HuH-7 (cell line): ENCODE data around the gene KIF1A.

Experiments
- DNase-seq: peaks from one replicate; pipeline ENCODE4 v3.0.0; 2011; ENCODE audit warnings: low spot score

KIF1A gene

DNA sequence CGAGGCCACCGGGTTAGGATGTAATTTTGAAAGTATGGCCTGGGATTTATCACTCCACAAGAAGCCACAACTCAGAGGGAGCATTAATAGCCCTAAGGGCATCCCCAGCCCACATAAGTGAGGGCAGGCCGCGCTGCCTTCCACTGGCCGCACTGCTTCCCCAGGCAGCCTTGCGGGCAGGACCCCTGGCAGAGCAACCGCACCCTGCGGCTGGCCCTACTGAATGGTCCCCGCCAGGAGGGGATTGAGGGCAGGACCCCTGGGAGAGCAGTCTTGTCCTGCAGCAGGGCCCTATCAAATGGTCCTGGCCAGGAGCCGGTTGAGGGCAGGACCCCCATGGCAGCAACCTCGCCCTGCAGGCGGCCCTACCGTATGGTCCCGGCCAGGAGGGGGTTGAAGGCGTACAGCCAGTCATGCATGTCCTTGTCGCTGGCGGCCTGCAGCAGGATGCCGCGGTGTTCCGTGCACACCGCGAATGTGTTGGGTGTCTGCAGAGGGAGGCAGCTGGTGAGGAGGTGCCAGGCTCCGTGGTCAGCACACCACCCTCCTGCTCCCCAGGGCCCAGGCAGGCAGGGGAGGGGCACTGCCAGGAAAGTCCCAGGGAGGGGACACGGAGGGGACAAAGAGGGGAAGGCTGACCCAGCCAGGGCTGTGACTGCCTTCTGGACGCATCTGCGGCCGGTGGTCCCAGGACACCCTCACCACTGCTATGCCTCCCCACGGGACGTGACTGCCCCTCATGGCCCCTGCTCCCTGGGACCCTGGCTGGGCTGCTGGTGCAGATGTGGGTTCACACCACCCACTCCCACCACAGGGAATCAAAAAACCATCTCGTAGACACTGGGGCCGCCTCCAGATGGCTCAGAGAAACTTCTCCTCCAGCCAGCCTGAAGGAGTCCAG is 102.1 kb downstream of the KIF1A start:
- no peak for DNase-seq

DNA sequence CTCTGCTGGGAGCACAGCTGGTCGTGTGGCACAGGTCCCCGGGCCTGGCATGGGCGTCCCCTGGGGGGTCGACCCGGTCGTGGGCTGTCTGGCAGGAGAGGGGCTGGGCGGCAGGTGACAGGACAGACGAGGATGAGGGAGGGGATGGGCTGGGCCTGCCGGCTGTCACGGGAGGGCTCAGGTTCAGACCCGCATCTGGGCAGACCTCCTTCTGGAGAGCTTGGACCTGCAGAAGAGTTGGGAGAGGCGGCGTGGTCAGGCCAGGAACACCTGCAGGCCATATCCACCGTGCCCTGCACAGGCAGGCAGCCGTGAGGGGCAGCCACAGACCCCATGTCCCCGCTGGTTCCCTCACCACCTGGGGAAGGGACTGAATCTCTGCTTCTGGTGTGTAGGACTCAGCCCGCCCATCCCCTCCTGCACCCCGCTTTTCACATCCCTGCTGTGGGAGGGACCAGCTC is 102.8 kb downstream of the KIF1A start:
- no peak for DNase-seq

DNA sequence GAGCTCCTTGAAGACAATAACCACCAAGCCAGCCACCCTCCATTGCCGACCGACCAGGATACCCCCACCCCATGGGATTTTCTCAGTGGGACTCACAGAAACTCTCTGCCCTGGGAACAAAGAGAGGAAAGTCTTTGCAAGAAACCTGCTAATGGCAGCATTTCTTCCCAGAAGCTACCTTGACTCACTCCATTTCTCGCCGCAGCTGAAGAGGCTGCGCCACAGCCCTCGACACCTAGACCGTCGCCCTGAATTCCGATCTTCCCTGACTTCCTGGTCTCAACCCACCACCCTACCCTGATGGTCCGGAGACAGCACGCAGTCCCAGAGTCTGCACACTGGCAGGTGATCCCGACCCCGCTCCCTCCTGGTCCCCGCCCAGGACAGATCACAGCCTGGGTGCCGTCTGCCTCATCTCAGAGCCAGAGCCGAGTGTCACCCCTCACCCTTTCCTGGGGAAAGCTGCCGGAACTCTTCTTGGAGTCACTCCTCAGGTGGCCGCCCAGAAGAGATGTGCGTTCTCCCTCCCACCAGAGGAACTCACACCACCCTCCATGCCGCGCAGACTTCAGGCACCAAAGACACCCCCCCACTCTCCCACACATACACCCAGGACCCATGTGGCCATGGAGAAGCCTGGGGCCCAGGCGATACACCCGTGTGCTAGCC is 103.8 kb downstream of the KIF1A start:
- no peak for DNase-seq

DNA sequence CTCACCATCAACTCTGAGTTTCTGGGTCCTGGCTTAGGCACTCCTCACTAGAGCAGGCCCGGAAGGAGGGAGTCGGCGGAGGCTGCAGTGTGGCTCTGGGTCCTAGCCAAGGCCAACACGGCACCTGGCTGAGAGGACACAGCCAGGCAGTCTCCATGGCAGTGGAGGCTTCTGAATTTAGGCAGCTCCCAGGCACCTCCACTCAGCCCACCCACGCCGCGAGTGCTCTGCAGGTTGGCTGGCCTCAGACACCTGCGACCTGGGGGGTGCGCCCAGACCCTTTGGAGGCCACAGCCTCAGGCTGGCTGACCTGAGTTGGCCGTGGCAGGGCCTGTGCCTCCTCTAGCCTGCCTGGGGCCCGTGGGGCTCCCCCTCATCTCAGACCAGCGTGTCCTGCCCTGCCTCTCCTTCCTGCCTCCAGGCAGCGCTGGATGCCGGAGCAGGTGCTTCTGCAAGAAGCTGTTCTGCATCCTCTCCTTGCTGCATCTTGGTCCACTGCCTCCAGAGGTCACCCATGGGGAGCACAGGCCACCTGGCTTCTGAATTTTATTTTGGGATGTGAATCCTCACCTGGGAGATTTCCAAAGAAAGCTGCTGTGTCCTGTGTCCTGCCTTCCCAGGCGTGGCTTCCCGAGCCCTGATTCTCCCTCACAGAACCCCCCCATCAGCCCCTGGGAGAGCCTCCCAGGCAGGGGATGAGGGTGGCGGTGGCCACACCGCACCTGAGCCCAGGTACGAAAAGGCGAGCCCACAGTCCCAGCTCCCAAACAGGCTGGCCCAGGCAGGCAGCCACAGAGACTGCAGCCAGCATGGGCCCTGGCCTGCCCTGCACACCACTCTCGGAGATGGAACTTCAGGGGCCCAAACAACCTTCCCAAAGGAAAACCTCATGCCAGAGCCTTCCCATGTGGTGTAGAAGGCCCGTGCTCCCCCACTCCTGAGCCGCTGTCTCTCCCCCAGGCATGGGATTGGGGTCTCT is 105.0 kb downstream of the KIF1A start:
- DNase-seq = no peak

DNA sequence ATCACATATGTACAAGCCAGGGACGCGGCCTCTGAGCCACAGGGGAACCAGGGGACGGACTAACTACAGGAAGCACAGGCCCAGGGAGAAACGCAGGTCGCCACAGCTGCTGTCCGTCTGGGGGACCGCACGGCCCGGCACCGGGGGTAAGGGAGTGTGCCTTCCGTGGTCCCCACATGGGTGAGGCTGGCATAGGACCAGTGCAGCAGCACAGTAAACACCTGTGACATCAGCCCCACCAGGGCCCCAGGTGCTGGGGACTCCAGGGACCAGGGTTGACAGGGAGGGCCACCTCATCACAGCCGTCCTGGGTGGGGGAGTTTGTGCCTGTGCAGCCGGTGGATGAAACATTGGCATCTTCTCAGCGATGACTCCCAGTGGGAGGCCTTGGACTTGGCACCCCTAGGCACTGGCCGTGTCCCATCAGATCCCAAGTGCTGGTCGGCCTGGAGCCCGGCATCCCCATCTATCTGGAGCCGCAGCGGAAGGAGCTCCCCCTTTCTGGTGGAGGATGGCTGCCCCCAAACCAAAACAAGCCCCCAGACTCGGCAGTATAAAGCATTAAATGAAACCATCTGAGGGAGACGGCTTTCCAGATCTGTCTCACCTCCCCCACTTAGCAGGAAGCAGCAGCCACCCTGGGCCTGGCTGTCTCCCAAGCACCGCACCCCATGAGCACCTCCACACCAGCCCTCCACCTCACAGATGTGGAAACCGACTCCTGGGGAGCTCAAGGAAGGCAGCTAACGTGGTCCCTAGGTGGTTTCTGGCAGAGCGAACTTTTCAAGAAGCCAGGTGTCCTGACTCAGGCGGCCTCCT is 105.9 kb downstream of the KIF1A start:
- no peak for DNase-seq

DNA sequence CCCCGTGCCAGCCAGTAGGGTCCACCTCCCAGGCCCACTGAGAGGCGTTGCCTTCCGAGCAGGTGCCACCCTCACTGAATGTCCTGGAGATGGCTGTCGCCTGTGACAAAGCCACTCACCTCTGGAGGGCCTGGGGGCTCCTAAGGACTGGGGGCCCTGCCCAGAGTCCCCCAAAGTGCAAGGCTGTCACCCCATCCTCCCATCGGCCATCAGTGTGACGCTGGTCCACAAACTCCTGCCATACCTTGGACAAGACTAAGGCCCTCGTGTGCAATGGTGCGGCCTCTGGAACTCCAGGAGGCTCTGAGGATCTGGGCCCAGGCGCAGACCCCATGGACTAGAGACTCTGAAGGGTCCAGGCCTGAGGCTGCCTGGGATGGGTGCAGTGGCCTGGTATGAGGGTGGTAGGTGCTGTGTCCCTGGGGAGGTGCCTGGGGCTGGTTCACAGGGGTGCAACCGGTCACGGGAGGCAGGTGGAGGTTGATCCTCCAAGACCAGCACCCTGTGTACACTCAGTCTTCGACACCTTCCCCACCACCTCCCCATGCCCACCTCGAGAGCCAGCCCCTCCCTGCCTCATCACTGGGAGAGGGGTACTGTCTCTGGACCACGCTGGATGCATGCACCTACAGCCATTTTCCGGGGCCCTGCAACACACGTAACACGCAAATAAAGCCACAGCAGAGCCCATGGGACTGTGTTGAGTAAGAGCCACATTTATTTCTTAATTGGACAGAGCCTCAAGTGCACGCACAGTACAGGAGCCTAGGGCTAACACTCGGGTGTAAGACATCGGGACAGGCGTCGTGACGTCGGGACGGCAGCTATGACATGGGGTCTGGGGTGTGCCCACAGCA is 106.7 kb downstream of the KIF1A start:
- DNase-seq = no peak

DNA sequence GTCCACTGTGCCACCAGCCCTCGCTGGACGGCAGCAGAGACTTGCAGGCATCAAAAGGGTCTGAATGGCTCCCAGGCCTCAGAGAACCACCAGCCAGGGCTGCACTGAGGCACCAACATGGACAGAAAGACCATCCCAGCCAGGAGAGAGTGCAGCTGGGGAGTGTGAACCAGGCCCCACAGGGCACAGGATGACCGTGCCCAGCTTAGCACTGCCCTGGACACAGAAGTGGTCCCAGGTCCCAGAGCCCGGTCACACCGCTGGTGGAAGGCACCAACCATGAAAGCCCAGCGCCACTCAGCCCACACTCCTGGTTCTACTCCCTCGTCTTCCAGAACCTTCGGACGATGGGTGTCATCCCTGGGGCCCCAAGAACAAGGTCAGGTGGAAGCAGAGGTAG is 107.9 kb downstream of the KIF1A start:
- DNase-seq = no peak

DNA sequence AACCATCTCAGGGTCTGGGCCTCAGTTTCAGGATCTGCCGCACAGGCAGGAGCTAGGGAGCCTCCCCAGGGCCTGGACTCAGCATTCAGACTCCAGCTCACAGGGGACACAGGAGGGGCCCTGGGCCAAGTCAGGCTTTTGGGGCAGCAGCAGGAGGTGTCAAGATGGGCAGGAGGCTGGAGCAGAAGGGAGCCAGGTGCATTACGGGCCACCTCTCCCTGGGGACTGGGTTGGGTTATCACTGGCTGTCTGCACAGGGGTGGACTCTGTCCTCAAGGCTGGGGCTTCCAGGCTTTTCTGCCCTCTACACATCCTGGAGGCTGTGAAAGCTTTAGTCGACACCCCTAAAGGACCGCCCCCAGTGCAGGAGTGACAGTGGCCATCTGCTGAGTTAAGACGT is 108.3 kb downstream of the KIF1A start:
- no peak for DNase-seq

DNA sequence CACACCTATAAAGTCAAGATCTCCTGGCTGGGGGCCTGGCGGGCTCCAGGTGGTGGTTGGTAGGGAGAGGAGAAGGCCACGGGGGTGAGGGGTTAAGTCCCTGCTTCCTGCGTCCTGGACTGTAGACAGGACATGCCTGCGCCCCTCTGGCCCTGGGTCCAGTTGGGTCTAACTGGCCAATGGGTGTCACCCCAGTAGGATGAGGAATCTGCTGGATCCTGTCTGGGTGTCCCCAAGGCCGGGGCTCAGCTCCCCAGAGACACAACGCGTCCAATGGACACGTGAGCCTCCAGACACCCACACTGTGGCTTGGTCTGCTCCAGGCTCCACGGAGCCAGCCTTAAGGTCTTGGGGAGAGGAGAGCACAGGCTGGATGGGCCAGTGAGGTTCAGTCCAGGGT is 108.7 kb downstream of the KIF1A start:
- no peak for DNase-seq

DNA sequence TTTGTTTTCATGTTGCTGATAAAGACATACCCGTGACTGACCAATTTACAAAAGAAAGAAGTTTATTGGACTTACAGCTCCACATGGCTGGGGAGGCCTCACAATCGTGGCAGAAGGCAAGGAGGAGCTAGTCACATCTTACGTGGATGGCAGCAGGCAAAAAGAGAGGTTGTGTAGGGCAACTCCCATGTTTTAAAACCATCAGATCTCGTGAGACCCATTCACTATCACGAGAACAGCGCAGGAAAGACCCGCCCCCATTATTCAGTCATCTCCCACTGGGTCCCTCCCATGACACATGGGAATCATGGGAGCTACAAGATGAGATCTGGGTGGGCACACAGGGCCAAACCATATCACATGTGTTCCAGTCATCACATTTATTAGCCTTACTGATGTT is 111.6 kb downstream of the KIF1A start:
- DNase-seq = no peak

DNA sequence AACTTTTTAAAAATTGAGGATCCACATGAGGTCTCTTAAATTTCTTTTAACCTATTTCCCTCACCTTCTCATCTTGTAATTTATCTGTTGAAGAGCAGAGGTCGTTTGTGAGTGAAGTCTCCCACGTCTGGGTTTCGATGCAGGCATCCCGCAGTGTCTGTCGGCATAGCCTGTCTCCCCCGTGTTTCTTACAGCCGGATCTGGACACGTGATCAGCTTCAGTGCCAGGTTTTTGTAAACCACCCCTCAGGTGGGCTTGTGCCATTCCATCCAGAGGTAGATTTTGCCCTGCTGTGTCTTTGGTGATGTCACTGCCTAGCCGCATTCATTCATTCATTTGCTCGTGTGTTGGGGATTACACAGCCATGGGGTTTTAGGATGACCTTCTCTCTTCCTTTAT is 112.2 kb downstream of the KIF1A start:
- DNase-seq = no peak

DNA sequence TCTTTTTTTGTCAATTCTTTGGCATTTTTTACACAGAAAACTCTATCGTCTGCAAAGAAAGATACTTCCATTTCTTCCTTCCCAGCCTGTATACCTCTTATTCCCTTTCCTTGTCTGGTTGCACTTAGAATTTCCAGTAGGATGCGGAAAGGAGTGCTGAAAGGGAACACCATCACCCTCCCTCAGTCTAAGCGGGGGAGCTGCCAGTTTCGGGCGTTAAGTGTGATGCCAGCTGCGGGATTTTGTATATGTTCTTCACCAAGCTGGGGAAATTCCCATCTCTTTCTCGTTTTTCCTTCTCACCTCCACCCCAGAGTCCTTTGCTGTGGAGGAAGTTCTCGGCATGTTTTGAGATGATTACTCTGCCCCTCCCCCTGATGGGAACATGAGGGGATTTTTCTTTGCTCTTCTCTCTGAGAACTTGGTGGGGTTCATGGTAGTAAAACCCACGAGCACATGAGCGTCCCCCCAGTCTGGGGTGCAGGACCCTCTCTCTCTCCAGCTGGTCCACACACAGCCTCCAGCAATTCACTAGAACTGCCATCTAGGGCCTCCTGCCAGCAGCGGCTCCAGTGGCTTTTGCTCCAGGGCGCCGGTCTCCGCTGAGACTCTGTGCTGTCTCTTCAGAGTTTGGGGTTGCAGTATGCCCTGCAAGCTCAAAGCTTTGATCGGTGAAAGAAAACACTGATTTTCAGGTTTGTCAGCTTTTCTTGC is 112.8 kb downstream of the KIF1A start:
- no peak for DNase-seq

DNA sequence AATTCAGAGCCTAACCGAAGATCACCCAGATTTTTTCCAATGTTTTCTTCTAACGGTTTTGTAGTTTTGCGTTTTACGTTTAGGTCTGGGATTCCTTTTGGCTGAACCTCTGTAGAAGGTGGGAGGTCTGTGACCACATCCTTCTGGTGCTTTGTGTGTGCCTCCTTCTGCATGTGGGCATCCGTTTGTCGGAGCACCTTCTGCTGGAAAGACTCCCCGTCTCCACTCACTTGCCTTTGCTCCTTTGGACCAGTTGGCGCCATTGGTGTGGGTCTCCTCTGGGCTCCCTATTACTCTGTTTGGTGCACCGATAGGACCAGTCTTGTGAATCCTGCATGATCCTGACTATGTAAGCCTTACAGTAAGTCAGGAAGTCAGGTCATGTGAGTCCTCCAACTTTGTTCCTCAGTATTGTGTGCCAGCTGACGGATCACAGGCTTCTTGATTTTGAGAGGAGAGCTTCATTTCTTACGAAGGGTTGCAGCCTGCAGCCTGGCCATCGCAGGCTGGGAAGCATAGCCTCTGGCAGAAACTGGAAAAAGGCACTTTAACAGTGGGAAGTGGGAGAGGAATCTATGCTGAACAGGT is 114.7 kb downstream of the KIF1A start:
- DNase-seq = no peak

DNA sequence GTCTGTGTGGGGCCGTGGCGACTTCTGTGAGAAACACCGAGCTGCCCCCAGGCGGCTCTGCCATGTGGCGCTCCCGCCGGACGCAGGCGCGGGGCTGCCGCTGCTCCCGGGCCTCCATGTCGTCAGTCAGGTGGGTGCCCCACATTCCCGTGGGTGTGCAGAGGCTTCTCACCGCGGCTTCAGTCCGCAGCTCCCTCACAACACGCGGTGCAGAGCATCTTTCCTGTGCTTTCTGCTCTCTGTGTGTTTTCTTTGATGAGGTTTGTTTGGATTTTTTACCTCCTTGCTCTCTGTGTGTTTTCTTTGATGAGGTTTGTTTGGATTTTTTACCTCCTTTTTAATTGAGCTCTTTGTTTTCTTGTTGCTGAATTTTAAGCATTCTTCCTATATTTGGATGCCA is 115.4 kb downstream of the KIF1A start:
- DNase-seq = no peak

DNA sequence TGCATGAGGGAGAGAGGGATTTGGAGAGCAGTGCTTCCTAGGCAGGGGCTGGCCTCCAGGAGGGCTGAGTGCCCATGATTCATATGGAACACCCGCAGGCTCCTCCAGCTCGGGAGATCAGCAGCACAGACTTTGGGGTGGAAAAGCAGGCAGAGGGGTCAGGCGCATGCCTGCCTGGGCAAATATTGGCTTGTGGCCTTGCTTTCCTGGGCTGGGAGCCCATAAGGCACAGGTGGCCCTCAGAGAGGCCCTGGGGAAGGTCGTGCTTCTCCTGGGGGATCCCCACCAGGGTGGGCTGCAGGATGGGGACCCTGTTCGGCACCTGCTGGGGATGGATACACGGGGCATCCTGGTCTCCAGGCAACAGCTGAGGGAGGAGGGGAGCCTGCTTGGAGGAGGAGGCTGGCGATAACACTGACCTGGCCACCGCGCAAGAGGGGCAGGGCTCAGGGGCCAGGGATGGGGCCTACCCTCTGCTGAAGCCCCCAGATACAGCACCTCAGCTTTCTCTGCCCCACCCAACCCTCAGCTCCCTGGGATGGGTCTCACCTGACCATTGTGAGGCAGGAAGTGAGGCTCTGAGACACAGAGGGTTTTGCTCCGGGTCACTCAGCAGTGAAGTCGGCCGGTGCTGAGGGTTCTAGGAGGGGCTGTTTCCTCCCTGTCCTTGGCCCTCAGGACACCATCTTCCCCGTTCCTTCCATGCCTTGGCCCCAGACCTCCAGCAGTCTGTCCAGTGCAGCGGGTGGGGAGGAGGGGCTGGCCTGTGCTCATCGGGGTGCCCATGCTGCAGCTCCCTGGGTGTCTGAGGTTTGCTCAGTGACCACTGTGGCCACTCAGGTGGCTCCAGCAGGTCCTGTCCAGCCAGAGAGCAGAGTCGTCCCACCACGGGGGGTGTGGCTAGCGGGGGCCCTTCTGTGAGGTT is 116.3 kb downstream of the KIF1A start:
- no peak for DNase-seq

DNA sequence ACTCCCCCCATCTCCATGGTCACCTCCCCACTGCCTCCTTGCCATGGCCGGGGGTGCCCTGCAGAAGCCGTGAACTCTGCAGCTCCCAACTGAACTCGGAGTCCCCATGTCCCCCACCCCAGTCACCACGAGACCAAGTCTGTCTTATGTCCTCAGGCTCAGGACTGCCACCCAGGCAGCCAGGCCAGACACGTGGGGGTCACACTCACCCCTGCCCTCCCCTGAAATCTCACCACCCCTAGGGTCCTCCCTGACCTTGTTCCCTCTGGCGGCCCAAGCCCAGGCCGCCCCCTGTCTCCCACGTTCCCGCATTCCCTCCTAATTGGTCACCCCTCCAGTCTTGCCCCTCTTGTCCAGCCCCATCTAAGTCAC is 117.4 kb downstream of the KIF1A start:
- no peak for DNase-seq

DNA sequence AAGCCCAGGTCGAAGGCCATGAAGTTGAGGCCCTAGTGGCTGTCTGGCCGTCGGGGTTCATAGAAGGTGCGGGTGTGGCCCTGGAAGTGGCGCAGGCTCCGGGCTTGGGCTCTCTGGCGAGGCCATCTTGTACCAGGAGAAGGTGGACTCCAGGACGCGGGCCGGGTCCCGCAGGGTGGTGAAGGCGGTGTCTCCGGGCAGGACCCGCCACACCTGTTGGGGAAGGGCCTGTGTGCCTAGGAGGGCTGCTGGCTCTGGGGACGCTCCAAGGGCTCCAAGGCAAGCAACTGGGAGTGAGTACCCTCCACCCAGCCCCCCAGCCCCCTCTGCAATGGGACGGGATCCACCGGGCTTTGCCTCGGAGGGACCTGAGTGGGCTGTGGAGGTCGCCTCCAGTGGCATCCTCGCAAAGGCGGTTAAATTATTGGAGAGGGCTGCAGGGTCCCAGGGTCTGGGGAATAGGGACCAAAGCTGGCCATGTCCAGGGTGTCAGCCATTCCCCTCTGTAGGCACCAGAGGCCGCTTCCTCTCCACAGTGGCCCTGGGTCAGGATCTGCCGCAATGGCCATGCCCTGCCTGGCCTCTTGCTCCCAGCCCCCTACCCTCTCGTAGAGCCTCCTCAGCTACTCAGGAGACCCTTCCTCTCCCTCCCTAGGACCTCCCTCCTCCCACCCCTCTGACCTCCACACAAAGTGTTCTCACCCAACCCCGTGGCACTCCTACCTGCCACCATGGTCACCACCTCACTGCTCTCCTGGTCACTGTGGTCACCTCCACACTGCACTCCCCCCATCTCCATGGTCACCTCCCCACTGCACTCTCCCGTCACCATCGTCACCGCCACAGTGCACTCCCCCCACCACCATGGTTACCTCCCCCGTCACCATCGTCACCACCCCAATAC is 118.0 kb downstream of the KIF1A start:
- DNase-seq = no peak
